Measurements from ENCODE around the gene DGKI.

DNA sequence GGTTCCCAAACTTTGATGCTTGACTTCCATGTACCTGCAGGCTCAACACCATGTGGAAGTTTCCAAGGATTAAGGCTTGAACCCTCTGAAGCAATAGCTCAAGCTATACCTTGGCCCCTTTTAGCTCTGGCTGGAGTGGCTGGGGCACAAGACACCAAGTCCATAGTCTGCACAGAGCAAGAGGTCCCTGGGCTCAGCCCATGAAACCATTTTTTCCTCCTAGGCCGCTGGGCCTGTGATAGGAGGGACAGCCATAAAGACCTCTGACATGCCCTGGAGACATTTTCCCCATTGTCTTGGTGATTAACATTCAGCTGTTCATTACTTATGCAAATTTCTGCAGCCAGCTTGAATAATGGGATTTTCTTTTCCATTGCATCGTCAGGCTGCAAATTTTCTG lies 14.4 kb downstream of the DGKI start:
- TF ChIP-seq, protein P1, sequence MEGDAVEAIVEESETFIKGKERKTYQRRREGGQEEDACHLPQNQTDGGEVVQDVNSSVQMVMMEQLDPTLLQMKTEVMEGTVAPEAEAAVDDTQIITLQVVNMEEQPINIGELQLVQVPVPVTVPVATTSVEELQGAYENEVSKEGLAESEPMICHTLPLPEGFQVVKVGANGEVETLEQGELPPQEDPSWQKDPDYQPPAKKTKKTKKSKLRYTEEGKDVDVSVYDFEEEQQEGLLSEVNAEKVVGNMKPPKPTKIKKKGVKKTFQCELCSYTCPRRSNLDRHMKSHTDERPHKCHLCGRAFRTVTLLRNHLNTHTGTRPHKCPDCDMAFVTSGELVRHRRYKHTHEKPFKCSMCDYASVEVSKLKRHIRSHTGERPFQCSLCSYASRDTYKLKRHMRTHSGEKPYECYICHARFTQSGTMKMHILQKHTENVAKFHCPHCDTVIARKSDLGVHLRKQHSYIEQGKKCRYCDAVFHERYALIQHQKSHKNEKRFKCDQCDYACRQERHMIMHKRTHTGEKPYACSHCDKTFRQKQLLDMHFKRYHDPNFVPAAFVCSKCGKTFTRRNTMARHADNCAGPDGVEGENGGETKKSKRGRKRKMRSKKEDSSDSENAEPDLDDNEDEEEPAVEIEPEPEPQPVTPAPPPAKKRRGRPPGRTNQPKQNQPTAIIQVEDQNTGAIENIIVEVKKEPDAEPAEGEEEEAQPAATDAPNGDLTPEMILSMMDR (conservative IDR thresholded peaks at IDR 0.05 in 1 of 2, IDR thresholded peaks at IDR 0.05 in 1 of 2; ENCODE audit: low read depth in 1 of 2, low read length in 2 of 2) = no peak
- TF ChIP-seq EZH2 (IDR thresholded peaks at IDR 0.05; ENCODE audit: low read length, missing control alignments) = no peak
